Ureter (tissue), 1 donor: ENCODE data around the gene MGLL. TPM values are rescaled to one million over a fixed set of nuclear protein-coding genes. Genes with fewer than 3 reads are reported as not detected.
A peak's percentile ranks its signal among the peaks of the same experiment; 100 is the strongest.

Experiments
- DNase-seq: peaks from one replicate; pipeline ENCODE4 v3.0.0-alpha.2; 2020; ENCODE audit warnings: low spot score
- total RNA-seq: library from RNA; stranded (reverse); gene quantifications from one replicate; pipeline ENCODE4 v1.2.4, GENCODE V29; 2023
- donor health status: DM: yes; HTN: yes; CAD: no.

Gene MGLL
- total RNA-seq, 1 donor from 2014 or later: 75.1 TPM

DNA sequence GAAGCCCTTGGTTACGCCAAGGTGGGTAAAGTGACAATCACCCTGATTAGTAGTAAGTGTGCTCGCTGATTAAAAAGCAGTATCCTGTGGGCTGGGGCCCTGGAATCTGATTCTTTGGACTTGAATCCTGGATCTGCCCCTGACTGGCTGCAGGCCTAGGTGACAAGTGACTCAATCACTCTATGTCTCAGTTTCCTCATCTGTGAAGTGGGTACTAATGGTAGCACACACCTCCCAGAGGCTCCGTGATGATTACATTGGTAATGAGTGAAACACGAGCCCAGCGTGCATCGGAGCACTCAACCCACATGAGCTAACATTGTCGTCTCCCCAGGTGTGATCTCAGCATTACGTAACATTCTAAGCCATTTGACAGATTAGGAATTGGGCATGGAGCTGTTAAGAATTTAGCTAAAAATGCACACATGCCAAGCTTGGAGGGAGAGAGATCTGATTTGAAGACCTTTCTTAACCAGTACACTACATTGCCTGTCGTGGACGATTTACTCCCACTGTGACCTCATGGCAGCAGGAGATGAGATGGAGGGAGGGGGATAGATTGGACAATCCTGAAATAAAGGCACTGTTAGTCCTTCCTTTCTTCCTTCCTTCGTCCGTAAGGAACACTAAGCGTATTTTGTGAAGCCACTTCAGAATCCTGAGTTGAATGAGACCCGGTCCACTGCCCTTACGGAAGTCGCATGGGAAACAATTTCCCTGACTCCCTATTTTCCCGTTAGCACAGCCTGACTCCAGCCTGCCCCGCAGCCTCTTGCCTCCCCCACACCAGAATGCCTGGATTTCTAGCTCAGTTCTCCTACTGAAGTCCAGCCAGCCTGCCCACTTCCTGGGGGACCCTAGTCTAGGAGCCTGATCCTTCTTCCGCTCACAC lies 32.1 kb downstream of the MGLL start:
- DNase-seq: no peak

DNA sequence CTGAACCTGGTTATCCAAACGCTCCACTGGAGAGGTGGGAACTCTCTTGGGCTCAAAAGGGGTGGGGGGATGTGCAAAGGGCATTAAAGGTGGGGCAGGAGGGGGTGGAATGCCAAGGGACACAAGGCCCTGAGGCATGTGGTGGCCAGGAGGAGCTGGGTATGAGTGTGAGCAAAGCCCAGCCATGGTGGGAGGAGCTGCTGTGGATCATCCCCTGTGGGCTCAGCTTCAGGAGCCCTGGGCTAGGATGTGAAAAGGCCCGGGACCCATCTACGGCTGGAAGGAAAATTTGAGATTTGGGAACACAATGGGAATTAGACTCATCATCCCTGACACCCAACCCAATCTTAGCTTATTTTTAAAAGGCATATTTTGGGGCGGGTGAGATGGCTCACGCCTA lies 33.3 kb downstream of the MGLL start:
- no peak for DNase-seq

DNA sequence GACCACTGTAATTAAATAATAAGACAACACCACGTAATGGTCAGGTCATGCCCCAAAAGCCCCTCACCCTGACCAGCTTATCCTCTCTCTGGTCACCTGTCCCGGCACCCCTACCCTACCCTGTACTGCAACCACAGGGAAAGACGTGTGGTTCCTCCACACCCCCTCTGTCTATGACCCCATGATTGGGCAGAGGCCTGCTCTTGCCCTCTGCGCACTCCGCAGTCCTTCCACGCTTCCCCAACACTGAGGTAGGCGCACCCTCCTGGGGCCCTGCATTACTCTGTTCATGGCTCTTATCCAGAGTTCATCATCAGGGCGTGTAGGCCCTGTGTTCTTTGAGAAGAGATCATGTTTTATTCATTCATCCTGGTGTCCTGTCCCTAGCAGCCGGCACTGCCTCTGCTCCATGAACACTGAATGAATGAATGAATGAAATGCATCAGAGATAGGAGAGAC lies 33.8 kb downstream of the MGLL start:
- DNase-seq: no peak

DNA sequence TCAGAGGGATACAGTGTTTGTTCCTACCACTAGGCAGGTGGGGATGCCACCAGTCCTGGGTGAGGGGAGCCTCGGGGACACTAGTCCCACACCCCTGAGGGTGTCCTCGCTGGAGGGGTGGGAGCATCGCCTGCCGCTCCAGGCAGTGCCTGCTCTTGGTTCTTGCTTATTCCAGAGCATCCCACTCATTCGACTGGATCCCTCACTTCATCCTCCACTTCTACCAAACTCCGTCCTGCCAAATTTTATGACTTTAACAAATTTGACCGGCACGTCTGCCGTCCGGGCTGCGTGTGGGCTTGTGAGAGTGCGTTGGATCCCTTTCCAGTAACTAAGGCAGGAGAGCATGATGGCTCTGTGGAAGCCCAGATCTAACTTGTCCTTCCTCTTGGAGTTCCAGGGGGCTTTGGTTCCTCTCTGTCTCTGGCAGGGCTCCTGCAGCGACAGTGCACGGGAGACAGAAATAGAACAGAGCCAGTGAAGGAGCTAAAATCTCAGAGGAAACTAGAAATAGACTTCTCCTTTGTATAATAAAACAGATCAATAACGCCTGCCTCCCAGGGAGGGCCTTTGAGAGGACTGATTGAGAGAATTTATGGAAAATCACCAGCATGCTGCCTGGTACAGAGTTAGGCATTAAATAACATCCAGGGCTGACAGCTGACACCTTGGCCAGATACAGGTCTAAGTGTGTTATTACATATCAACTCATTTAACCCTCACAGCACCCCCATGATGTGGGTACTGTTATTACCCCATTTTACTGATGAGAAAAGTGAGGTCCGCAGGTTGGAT lies 34.5 kb downstream of the MGLL start:
- no peak for DNase-seq

DNA sequence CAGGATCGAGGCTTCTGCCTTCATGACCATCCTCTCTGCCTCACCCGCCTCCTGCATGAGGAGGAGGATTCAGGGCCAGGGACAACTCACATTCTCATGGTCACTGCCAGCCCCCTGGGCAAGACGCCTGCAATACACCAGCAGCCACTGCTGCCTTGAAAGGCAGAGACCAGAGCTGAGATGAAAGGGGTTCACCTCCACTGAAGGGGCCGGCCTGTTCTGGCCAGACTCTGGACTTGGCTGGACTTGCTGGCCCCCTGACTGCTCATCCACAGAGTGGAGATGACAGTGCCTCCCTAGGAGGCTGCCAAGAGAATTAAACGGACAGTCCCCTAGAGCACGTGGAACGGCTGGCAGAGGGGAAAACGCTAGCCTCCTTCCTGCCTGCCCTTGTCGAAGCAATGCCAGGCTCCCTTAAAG lies 35.2 kb downstream of the MGLL start:
- peak; percentile 76 for DNase-seq

DNA sequence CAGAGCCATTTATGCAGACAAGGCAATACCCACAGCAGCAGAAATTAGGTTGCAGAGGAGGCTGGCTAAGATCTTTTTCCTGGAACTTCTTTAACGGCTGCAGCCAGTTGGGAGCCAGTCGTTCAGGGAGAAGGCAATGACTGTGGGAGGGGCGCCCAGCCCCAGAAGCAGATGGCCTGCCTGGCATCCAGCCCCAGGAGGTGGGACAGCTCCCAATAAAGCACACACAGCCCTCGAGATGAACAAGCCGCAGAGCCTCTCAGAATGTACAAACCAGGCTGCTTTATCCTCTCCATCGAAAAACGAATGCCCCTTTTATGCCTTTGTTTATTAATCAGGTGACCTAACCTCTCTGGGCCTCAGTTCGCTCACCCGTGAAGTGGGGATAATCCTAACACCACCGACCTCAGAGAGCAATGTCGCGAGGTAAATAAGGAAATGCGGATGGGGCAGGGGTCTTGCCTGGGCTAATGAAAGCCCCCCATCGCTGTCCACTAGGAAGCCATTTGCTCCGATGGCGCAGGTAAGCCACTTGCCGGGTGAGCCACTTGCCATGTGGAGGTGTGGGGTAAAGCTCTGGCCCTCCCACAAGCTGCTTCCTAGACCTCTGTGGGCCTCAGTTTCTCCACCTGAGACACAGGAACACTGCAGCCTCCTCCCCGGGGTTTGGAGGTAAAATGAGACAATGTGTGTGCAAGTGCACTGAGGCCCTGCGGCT lies 35.8 kb downstream of the MGLL start:
- DNase-seq: peak; percentile 88

DNA sequence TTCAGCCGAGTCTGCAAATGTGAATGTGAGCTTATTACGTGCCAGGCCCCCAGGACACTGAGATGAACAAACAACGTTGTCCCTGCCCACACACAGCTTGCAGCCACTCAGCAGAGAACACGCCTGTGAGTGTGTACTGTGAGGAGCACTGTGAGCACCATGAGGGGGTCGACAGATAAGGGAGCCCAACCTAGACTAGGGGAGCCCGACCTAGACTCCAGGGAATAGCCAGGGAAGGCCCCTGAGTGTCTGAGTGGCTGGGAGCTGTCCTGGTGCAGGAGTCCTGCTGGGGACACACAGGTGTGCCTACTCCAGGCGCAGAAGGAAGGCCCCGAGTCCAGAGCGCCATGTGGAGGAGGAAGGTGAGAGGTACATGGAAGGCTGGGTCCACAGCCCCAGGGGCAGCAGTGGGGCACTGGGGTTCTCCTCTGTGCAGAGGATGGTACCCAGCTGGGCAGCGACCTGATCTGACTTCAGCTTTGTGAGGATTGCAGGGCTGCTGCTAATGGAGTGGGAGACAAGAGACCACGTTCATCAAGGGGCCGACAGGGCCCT lies 36.5 kb downstream of the MGLL start:
- DNase-seq: no peak

DNA sequence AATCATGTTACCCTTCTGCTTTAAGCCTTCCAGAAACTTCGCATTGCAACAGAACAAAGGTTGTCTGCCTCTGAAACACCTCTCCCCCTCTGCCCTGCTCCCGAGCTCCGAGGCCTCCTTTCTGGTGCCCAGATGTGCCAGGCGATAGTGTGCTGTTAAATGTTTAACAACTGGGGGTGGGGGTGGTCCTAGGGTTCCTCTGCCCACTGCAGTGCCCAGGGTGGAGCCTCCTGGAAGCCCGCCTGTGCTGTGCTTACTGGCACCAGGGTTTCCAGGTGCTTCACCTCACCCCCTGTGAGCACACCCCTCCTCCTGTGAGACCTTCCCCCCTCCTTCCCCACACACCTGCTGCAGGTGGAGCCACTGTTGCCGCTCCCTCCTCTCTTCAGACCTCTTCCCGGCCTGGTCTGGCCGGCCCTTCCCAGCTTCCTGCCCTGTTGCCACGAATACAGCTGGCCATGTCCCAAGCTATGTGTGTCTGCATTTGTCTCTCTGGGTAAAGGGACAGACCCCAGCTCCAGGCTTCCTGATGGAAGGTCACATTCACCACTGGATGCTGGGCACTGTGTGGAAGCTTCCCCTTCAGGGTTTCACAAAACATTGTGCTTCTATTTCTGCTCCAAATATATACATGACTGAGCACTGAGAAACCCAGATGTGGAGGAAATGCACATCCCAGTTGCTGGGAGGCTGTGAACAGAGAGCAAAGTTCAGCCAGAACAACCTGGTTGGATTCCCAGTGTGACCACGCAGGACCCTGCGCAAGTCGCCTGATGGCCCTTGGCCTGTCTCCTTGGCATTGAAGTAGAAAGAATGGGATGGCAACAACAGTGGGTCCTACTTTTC lies 37.2 kb downstream of the MGLL start:
- DNase-seq: no peak

DNA sequence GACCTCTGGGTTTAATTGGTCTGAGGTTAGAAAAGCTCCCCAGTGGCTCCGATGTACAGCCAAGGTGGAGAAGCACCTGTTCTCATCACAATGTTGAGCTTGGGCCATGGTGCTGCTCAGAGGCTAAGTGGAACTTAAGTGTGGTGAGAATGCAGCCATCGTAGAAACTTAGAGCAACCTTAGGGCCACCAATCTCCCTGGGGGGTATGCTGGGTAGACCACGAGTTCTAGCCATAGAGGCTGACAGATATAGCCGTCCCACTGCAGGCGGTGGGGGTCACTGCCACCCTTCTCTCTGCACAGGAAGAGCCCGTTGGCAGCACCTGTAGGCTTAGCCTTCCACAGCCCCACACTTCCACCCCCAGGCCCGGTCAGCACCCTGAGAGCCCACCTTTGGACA lies 38.0 kb downstream of the MGLL start:
- no peak for DNase-seq

DNA sequence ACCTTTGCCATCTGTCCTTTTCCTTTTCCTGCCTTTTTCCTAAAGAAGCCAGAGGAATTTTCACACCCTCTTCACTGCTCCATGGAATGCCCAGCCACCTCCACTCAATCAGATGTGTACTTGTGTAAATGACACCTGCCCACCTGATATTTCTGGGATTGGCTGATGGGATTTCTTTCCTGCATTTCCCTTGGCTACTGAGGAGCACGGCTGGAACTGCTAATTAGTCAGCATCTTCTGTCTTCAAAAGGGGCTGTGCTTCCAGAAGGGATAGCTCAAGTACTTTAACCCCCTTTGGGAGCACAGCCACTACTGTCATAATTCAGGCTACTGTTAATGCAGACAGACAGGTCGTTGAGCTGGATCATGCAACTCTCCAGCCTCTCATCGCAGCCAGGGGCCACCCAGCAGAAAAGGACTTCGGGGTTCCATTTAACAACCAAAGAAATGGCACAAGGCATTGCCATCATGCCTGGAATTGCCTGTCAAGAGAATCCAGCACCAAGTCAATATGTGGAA lies 38.6 kb downstream of the MGLL start:
- DNase-seq: no peak

DNA sequence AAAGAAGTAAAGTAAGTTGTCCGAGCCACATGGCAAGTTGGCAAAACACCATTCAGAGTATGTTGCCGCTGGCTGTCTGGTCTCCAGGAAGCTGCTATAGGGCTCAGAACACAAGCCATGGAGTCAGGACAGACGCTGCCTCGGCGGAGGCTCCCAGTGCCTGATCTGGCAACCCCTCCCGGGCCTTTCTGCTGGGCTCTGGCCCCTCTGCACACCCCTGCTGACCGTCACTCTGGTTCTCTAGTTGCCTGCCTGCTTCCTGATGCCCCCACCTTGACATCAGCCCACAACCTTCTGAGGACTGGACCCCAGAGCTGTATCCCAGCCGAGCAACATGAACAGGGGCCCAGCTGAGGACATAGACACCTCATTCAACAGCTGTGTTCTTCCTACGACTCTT lies 39.1 kb downstream of the MGLL start:
- no peak for DNase-seq

DNA sequence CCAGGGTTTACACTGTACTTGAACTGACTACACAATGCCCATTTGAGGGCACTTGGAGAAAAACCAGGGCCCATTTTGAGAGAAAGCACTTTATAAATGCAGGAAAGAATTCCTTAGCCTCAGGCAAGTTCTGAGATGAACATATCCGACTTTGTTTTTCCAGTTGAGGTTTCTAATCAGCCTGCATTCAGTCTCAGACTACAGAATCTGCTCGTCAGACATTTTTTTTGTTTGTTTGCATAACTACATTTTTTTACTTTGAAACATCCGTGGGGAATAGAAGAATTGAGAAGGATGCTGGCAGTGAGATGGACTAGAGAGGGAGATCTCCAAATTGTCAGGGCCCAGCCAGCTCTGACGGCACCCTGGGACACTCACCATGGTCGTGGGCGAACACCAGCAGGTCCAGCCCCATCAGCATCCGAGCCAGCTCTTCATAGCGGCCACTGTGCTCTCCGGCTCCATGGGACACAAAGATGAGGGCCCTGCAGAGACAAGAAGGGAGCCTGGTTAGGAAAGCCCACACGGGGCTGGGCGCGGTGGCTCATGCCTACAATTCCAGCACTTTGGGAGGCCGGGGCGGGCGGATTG lies 40.8 kb downstream of the MGLL start:
- no peak for DNase-seq

DNA sequence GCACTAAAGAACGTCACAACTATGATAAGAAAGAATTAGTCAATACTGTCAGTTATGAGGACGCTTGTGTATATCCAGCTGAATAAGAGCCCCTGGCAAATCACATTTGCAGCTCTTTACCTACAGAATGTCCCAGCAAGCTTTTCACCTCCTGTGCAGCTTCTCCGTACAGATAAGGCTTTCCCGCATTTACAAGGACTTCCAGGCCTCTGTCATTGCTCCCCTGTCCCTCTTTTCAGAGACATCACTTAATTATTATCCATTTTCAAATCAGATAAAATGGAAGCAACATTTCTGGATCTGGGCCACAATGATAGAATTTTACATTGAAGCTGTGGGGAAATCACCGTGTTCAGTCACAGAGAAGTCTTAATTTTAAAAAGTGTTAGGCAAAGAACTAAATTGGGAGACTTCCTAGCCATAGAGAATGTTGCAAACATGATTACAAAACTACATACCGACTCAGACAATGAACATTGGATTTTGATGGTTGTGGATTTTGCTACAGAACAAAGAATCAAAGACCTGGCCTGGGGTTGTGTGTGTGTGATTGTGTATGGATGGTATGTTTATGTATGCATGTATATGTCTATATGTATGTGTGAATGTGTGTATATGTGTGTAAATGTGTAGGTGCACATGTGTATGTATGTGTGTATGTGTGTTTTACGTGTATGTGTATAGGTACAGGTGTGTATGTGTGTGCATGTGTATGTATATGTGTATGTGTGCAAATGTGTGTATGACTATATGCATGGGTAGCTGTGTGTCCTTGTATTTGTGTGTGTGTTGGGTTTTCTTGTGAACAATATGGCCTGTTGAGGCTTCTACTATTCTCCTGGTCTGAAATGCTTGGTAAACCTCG lies 41.5 kb downstream of the MGLL start:
- no peak for DNase-seq

DNA sequence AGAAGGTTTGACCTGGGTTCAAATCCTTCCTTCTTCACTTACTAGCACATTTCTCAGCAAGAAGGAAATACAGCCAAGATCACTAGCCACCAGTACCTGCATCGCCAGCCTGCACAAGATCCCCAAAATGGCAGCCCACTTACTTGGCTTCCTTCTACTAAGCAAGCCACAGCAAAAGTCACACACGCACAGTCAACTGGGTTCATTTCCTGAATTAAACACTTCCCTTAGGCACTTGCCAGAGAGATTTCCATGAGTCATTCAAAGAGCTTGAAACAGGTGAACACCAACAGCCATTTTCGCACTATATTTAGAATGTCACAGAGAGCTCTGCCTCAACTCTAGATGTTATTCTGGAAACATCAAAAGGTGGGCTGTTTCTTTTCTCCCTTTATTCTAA lies 42.6 kb downstream of the MGLL start:
- DNase-seq: no peak

DNA sequence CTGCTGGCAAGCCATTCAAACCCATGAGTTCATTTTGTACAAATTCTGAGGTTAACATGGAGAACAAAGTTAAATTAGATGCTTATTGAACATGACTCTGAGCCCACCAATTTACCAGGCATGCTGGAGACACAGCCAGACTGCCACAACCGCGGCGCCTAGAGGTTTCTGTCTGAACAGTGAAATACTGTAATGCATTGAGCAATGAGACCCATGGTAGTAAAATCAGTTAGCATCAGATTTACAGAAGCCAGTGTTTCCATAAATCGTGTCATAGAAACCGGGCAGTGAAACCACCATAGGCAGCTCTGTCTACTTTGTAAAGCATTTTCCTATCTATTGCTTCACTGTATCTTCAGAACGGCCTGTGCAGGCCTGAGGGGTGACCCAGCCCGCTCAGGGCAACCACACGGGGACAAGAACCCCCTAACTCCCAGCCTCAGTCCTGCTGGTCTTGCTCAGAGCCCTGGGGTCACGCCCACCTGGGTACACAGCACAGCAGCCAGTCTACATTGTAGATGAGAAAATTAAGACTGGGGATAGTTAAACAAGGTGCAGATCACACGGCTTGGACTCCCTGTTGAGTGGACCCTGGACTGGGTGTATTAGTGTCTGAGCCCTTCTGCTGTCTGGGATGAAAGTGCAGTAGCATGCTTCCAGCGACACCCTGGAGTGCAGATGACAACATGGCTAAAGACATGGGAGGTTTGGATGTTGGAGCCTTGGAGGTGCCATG lies 44.2 kb downstream of the MGLL start:
- no peak for DNase-seq

DNA sequence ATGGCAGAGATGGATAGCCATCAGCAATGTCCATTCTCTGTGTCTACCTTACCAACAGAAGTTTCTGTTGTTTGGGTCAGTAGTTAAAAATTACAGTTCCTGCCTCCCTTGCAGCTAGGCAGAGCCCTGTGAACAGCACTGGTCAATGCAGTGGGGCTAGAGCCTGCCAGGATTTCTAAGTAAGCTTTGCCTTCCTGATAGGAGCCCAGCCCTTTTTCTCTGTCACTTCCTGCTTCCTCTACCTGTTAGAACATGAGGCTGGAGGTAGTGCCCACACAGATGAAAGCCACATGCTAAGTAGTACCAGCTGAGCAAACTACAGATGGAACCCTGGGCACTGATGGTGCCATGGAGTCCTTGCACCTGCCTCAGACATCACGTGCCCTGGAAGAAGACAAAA lies 45.0 kb downstream of the MGLL start:
- DNase-seq: no peak

DNA sequence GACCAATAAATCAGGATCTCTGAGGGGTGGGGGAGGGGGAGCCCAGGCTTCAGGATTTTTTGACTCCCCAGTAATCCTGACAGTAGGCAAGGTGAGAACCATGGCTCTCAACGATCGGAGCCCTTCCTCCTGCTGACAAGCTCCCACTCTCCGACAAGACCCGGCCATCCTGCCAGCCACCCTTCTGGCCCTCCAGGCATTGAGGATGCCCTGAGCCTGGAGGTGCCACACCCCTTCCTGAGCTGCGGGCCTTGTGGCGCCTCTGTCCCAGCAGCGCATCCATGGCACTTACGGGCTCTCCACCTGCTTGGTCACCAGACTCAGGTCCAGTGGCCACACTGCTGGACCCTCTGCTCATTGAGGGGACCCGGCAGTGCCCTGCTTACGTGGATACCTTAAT lies 46.0 kb downstream of the MGLL start:
- no peak for DNase-seq

DNA sequence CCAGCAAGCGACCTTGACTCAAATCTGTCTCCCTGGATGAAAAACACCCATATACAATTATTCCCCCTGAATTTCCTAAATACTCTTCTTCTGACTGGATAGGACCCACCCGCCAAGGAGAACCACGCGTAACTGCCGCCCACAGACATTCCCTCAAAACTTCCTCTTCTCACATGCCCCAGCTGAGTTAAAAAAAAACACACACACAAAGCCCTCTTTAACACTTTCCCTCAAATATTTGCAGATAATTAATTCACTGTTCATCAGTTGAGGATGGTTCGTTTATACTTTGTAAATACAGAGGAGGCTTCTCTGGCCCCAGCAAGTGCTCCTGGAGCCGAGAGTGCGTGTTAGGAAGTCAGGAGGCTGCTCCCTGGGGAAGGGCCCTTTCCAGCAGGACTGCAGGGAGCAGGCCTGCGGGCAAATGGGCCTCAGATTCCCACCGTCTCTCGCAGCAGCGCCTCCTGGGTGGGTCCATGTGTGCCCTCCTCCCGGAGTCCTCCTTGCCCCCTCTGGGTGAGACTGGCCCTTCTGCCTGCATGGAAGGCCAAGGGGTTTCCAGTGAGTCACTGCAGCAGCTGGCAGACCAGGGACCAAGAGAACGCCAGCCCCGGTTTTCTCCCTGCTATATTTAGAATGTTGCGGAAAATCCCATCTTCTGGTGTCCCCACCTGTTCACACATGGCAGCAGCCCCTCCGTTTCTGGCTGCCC lies 46.8 kb downstream of the MGLL start:
- no peak for DNase-seq
